GM21381 (cell line): ENCODE results near the gene C4orf17.
A peak's percentile ranks its signal among the peaks of the same experiment; 100 is the strongest.
"Not testable (repeated sequence)": the region's sequence is repeated elsewhere in the genome, so short reads cannot be mapped to it uniquely, and the experiment has no call there.

Experiments used
- ATAC-seq: cut with Tn5 transposase; IDR thresholded peaks from one replicate; pipeline ENCODE4 v1.9.1; 2021; ENCODE audit warnings: mild to moderate bottlenecking, moderate library complexity; ENCODE audit not compliant: unreplicated experiment

Gene C4orf17

DNA sequence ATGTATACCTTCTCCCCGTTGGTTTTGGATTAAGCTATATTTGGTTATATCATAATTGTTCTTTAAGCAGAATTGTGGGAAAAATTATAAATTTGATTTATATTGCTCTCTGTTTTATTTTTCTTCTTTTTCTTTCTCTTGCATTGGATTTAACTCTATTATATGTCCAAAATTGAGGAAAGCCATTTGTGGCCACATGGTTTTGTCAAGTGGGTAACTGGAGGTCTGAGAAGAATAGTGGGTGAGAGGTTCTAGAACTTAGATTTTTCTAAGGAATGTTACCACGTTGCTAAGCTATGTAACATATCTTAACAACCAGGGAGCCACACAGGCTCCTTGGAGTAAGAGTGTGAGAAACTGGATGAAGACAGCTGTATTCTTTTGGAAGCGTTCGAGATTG lies at the start of gene C4orf17:
Gene C4orf17 (plus strand): TSS at position 301 of the 400 bp plus-strand sequence. CDS start 2,061 bp downstream, outside the sequence.
- ATAC-seq: no peak

DNA sequence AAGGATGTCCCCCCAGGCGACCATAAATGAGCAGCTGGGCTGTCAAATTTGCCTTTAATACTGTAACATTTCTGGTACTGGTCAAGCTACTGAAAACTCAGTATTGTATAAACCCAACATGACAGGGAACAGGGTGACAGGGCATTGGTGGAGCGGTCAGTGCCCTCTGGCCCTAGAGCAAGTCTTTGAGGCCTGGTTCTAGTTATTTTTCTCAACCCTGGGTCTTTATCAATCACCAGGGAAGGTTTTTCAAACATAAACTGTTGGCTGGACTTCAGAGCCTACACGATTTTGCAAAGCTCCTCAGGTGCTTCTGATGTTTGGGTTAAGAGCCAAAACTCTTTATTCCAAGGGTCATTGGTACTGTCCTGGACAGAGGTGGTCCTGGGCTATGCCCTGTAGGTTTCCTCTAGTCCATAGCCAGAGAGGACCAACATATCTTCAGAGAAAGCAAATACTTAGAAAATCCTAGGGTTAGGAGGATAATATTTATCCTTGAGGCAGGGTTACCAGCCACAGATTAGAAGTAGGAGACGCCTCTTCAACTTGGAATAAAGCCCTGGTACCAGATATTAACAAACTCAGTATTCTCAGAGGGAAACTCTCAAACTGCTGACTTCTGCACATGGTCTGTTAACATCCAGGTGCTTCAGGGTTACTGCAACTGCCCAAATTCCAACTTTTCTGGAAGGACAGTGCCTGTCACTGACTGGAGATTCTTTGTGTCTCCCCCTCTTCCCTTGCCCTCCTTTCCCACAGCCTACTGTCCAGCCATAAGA lies 49.0 kb upstream of the C4orf17 start:
- ATAC-seq: no peak

DNA sequence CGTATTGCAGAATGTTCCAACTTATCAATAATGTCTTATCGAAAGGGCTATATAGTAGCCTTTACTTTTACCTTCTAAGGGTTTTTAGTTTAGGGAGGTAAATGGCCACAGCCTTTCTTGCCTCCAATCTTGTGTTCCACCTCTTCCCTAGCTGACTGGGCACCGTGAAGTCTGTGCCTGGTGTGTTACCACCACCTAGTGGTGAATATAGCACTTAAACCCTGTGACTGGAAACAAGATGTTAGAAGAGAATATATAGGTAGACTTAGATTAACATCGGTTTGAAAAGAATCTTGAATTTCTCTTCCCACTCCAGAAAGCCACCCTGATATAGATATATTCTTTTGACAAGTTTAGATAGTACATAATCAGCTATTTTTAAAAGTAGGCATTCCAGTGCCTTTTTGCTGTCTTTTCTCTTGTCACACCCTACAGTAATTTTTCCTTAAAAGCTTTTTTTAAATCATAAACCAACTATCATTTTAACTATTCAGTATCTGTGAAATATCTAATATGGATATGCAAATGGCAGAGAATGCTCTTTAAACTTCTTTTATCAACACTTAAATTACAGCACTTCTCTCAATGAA lies 47.9 kb upstream of the C4orf17 start:
- ATAC-seq: peak; percentile 93

DNA sequence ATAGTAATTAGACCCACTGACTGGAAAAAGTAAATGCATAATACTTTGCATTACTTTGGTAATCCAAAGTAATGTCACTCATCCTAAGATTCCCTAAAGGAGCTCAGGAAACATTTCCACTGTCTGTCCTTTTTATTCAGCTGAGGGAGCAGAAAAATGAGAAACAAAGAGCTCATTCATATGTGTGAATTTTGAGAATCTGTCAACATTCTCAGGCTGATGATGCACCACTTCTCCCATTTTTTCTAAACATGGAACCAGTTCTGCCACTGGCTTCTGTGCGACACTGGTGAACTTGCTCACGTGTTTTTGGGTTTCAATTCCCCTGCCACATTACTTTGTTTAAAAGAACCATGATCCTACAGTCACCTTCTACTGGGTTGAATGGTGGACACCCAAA lies 47.3 kb upstream of the C4orf17 start:
- no peak for ATAC-seq

DNA sequence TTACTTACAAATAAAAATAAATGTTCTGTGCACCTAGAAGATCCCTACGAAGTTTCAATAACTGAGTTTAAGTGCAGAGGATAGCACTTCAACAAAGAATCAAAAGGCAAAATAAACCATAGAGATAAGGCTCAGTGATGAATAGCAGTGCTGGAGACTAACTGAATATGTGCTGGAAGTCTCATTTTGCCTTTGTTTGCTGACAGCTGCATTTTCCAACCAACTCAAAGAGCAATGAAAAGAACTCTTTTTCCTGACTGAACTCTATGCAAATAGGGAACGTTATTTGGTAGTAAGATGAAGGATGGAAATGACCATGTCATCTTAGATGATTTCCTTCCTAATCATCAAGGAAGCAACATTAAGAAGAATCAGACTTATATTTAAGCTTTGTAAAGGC lies 42.9 kb upstream of the C4orf17 start:
- no peak for ATAC-seq

DNA sequence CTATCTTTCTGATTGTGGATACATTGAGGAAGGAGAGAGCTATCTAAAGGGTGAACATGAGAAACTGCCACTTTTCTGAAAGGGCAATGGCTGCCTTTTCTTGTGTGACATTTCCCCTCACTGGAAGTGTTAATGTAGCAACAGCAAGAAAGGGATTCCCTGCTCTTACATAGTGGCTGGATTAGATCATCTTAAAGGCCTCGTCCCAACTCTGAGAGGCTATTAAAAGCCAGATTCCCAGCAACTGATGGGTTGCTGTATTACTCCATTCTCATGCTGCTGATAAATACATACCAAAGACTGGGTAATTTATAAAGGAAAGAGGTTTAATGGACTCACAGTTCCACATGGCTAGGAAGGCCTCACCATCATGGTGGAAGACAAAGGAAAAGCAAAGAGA lies 41.9 kb upstream of the C4orf17 start:
- ATAC-seq: no peak

DNA sequence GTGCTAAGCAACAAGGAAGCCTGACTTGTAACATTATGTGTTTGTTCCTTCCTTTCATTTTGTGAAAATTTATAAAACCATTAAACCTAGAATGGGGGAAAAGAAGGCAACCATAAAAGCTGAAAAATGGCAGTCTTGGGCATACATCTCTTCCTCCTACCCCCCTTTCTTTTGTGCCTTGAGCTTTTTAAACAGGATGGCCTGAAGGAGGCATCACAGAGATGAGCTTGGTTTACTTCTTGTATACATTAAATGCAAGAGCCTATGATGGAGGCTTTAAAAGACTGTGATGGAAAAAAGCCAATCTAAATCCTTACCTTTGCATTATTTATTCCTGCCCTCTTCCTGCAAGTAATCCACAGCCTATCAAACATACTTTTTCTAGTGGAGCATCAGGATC lies 39.5 kb upstream of the C4orf17 start:
- no peak for ATAC-seq

DNA sequence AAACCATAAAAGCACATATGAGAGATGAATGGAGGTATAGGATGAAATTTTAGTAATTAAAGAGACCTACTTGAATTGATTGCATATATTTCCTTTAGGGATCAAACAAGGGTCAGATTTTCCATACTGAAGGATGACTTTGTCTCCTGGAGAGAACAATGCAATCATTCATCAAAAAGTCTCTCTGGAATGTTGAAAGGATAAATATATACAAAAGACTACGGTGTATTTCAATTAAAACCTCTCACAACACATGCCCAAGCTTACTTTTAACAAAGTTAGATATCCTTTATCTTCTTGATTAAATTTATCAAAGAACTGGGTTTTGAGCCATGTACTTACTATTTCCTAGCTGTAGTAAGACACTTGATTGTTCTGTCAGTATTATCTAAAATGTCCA lies 38.9 kb upstream of the C4orf17 start:
- ATAC-seq: no peak

DNA sequence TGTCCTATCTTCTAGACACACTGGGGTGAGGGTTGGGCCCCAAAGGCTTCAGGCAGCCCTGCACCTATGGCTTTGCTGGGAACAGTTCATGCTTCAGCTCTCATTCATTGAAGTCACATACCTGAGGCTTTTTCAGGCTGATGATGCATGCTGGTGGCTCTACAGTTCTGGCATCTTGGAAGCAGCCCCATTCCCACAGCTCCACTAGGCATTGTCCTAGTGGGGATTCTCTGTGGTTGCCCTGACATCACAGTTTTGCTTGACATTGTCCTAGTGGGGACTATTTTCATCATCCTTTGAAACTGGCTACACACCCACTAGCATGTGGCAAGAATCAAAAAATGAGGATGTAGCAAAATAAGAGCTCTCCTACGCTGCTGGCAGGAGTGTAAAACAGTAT lies 37.7 kb upstream of the C4orf17 start:
- ATAC-seq: no peak

DNA sequence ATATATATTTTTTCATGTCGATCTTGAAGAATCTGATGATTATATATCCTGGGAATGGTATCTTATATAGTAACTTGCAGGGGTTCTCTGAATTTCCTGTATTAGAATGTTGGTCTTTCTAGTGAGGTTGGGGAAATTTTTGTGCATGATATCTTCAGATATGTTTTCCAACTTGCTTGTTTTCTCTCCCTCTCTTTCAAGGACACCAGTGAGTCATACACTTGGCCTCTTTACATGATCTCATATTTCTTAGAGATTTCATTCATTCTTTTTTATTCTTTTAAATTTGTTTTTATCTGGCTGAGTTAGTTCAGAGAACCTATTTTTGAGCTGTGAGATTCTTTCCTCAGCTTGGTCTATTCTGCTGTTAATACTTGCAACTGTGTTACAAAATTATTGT lies 27.2 kb upstream of the C4orf17 start:
- no peak for ATAC-seq

DNA sequence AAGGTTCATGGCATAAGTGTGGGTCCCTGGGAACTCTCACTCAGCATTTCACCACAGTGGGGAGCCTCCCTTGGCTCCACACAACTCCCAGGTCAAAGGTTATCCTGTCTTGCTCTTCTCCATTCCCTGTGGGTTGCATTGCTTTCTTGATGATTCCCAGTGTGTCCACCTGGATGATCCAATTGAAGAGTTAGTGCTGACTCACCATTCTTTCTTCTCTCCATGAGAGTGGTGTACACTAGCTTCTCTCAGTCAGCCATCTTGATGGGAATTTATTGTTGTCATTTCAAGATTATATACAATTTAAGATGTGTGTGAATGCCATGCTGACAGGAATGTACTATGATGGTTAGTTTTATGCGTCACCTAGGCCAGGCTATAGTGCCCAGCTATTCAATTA lies 25.6 kb upstream of the C4orf17 start:
- ATAC-seq: no peak

DNA sequence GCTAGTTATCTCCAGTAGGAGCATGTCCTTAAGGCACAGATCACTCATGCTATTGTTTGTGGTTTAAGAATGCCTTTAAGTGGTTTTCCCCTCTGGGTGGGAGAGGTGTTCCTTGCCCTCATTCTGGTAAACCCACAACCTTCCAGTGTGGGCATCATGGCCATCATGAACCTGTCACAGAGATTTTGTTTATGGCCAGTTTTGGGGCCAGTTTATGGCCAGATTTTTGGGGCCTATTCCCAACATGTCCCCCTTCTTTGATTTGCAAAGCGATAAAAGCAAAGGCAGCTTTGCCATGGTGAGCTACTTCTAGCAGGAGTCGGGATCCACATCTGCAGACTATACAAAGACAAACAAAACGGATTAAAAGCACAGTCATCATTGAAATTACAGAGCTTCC lies 24.2 kb upstream of the C4orf17 start:
- not testable (repeated sequence) for ATAC-seq

DNA sequence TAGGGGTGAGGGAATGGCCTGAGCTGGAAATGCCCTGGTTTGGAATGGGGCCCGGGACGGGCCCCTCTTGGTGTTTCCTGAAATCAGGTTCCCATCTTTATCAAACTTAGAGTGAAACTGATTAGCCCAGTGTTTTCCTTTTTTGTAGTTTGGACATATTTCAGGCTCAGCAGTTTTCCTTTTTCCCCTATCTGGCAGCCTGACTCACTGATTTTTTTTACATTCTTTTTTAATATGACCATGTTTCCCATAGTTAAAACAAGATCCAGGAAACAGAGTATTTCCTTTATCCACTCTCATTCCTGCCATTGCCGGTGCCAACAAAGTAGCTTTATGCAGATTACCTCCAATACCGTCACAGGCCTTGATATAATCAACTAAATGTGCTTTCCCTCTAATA lies 20.5 kb upstream of the C4orf17 start:
- ATAC-seq: no peak

DNA sequence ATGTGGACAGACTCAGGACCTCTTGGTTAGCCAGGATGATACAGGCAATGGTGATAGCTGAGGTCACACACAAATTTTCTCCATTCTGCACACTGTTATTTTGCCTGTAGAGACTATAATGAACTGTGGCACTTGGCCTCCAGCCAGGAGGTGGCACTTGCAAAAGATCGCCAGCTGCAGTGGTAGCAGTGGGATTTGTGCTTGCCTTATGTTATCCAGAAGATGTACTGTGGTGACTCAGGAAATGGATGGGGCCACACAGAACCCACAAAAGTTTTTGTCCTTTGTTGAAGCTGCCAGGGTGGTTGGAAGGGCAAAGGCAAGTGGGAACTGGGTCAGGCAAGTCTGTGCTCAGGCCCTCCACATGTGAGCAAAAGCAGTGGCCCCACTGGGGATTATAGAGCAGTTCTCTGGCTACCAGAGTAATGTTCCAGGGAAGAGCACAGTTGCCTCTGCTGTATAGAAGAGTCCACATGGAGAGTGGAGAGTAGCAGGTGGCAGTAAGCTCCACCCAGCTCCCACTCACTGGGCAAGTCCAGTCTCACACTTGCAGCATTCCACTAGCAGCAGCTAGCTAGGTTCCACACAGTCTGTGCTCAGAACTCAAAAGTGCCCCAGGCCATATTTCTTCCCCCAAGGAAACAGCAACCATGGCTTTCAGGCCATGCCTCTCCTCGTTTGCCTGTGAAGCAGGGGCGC lies 5.9 kb upstream of the C4orf17 start:
- ATAC-seq: no peak

DNA sequence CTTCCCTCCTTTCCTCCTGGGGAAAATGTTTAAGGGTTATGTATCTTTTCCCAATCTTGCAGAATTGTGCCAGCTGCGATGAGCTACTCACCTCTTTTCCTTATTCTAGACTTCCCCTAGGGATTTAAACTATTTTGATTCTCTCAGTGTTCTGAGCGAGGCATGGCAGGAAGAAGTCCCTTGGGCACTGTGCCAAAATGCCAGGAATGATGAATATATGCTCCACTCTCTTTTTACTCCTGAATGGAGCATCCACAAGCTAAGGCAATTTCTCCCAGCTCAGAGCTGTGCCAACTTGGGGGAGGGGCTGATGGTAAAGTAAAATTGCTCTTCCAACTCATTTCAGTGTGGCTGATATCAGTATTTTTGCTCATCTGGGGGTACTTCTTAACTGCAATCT lies 4.0 kb upstream of the C4orf17 start:
- no peak for ATAC-seq

DNA sequence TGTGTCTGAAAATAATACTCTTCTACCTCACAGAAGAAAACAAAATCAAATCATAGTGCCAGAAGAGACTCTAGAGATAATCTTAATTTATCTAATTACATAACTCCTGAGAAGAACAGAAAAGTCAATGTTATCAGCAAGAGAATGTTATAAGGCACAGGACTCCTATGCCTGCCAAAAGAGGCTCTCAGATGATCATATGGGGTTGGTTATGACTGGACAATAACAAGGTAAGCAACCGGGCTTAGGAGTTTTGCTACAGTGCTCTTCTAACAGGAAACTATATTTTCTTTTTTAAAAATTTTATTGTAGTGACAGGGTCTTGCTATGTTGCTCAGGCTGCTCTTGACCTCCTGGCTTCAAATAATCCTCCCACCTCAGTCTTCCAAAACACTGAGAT lies 3.5 kb upstream of the C4orf17 start:
- ATAC-seq: no peak

DNA sequence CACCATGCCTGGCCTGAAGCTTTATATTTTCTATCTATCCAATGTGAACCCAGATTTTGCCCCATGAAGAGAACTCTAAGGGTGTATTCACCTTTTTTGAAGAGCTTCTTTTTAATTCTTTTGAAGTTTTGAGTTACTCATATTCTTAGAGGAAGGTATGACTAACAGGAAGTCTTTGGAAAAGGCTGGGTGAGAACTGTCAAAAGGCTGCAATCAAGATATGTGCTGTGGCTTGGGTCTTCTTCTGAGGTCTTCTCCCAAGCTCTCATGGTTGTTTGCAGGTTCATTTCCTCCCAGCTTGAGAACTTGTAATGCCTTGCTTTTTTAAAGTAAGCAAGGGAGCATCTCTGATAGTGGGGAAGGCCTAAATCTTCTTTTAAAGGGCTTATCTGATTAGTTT lies 3.1 kb upstream of the C4orf17 start:
- no peak for ATAC-seq

DNA sequence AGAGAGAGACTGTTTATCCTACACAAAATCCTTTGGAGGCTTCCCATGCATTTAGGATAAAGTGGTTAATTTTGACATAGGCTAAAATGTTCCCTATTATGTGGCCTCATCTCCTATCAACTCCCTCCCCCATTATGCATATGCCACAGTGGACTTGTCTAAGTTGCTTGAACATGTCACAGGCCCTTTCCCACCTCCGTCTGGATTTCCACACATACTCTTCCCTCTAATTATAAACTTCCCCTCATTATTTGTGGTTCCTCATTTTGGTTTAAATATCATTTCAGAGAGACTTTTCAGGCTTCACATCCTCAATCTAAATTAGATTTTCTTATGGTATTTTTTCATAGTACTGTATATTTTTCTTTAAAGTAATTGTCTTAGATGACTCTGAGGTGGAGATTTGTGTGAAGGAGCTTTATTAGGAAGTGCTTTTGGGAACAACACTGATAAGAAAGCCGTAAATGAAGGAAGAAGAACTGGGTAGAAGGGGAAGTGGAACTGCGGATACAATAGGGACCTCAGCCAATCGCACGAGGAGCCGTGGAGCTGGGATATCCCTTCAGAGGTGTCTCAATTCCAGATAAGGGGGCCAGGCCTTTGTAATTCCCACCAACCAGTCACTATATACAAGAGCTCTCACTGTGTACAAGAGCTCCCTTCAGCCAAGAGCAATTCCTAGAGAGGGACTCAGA lies 7.9 kb downstream of the C4orf17 start:
- no peak for ATAC-seq

DNA sequence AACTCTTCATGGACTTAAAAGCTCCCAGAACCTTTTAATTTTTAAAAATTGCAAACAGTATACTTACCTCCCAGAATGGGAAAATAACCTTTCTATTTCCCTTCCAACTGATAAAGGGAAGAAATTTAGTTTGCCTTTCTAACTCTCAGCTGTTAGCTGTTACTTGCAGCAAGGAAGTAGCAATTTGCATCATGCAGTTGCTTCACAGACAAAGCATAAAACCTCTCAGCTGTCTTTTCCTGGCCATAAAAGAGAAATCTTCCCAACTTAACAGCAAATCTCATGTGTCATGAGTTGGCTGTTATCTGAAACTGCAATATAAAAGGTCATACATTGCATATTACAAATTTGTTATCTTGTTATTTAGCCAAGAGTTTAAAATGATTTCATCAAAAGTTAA lies 18.4 kb downstream of the C4orf17 start:
- no peak for ATAC-seq

DNA sequence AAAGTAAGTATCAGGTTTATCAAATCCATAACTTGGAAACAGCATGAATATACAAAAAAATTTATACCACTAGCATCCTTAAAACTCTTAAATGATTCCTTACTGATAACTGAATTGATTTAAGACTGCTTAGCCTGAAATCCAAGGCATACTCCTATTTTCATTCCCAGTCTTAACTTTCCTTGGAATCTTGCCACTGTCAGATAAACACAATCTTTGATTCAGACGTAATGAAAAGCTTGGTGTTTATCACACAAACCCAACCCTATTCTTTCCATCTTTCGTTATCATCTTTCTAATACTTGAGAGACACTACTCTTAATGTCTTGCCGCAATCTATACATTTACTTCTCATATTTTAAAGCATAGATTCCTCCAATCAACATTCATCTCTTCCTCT lies 19.1 kb downstream of the C4orf17 start:
- ATAC-seq: no peak

DNA sequence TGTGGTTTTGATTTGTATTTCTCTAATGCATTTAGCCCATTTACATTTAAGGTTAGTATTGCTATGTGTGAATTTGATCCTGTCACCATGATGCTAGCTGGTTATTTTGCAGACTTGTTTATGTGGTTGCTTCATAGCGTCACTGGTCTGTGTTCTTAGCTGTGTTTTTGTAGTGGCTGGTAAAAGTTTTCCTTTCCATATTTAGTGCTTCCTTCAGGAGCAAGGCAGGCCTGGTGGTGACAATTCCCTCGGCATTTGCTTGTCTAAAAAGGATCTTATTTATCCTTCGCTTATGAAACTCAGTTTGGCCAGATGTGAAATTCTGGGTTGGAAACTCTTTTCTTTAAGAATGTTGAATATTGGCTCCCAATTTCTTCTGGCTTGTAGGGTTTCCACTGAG lies 23.9 kb downstream of the C4orf17 start:
- not testable (repeated sequence) for ATAC-seq

DNA sequence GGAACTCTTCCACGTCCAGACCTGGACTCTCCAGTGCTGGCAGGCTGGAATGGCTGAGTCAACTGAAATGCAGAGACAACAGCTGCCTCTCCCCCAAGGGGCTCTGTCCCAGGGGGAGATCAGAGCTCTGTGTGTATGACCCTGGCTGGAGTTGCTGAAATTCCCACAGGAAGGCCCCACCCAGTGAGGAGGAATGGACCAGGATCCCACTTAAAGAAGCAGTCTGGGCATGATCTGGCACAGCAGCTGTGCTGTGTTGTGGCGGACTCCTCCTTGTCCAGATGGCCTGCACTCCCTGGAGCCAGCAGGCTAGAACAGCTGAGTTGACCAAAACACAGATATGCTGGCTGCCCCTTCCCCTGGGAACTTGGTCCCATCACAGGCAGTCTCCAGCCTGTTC lies 25.4 kb downstream of the C4orf17 start:
- no peak for ATAC-seq
